ENCODE data around the gene GRIK4.
"Not testable (repeated sequence)": the region's sequence is repeated elsewhere in the genome, so short reads cannot be mapped to it uniquely, and the experiment has no call there.

GRIK4 gene, protein sequence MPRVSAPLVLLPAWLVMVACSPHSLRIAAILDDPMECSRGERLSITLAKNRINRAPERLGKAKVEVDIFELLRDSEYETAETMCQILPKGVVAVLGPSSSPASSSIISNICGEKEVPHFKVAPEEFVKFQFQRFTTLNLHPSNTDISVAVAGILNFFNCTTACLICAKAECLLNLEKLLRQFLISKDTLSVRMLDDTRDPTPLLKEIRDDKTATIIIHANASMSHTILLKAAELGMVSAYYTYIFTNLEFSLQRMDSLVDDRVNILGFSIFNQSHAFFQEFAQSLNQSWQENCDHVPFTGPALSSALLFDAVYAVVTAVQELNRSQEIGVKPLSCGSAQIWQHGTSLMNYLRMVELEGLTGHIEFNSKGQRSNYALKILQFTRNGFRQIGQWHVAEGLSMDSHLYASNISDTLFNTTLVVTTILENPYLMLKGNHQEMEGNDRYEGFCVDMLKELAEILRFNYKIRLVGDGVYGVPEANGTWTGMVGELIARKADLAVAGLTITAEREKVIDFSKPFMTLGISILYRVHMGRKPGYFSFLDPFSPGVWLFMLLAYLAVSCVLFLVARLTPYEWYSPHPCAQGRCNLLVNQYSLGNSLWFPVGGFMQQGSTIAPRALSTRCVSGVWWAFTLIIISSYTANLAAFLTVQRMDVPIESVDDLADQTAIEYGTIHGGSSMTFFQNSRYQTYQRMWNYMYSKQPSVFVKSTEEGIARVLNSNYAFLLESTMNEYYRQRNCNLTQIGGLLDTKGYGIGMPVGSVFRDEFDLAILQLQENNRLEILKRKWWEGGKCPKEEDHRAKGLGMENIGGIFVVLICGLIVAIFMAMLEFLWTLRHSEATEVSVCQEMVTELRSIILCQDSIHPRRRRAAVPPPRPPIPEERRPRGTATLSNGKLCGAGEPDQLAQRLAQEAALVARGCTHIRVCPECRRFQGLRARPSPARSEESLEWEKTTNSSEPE

DNA sequence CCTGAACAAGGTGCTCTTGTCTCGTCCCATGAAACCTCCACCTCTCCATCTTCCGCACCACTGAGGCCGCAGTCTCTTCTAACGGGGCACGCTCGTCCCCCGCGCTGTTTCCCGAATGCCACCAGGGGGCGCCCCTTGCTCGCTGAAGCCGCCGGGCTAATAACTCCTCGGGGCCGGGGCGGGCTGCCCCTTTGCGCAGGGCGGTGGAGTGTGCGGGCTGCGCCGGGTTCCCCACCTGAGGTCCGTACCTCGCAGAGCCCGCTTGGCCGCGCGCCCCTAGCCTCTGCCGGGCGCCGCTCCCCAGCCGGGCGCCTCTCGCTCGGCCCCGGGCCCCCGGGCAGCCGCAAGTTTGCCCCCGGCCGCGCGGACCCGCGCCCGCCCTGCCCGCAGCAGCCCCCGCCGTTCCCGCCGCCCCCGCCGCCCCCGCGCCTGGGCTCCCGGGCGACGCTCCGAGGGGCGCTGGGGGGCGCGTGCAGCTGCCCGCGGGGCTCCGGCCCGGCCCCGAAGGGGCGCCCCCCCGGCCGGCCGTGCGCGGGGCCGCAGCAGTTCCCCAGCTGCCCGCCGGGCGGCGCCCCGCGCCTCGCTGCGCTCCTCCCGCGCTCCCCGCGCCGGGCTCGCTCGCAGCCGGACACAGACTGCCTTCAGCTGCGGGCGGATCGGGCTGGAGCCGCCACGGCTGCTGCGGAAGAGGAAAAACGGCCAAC is at the start of gene GRIK4:
Gene GRIK4, plus strand, starts transcription at position 633 of the 704 bp plus-strand sequence. CDS start 148,571 bp downstream, outside the sequence.
- peak; percentile 63 to 67 for DNase-seq

DNA sequence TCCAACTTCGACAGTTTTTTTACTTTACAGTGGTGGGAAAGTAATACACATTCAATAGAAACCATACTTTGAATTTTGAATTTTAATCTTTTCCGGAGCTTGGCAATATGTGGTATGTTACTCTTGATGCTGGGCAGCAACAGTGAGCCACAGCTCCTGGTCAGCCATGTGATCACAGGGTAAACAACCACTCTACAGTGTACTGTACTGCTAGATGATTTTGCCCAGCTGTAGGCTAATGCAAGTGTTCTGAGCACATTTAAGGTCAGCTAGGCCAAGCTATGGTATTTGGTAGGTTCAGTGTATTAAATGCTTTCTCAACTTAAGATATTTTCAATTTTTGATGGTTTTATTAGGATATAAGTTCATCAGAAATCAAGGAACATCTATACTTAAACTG is 48.7 kb upstream of the GRIK4 start:
- DNase-seq: no peak

DNA sequence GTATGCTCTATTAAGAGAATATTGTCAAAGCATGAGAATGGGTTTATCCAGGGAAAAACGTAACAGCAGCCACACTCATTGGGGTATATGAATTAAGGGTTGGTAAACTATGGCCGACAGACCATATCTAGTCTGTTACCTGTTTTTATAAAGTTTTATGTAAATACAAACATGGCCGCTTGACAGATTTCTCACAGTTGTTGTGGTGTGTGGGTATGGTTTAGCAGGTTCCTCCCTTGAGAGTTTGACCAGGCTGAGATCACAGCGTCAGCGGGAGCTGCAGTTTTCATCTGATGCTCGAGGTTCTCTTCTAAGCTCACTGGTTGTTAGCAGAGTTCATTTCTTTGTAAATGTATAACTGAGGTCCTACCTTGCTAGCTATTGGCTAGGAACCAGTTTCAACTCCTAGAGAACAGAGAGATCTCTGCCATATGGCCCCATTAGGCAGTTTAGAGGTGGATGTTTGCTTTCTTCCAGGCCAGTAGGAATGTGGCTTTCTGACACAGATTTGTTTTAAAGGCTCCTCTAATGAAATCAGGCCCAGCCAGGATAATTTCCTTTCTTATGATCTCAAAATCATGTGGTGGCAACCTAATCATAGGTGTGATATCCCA is 45.5 kb upstream of the GRIK4 start:
- DNase-seq: no peak

DNA sequence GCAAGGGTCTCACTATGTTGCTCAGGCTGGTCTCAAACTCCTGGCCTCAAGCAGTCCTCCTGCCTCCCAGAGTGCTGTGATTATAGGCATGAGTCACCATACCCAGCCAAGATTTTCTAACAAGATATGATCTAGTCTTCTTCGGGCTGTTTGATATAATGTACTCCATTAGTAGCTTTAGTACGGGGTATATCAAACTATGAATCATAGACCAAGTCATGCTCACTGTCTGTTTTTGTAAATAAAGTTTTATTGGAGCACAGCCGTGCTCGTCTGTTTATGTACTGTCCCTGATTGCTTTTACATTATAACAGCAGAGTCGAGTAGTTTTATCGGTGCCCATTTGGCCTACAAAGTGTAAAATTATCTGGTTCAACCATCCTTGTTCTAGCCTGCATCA is 43.9 kb upstream of the GRIK4 start:
- DNase-seq: no peak

DNA sequence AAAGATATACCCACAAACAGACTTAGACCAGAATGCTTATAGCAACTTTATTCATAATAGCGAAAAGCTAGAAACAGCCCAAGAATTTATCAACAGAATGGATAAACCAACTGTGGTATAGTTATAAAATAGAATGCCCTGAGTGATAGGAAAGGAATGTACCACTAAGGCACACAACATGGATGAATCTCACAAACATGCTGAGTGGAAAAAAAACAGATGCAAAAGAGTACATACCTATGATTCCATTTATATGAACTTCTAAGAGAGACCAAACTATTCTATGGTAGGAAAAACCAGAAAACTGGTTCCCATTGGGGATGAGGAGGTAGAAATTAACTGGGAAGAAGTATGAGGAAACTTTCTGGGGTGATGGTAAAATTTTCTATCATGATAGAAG is 40.4 kb upstream of the GRIK4 start:
- no peak for DNase-seq

DNA sequence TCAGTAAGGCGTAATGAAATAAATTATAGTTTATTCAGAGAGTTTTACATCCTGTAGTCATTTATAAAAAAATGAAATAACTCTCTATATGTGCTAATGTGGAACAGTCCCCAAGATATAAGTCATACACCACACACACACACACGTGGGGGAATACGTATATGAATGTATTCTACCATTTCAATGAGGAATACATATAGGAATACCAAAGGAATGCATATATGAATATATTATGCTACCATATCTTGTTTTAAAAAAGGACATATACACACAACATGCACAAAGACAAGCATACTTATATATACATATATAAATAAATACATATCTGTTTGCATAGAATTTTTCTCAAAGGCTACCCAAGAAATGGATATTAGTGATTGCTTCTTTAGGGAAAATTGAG is 39.6 kb upstream of the GRIK4 start:
- DNase-seq: no peak

DNA sequence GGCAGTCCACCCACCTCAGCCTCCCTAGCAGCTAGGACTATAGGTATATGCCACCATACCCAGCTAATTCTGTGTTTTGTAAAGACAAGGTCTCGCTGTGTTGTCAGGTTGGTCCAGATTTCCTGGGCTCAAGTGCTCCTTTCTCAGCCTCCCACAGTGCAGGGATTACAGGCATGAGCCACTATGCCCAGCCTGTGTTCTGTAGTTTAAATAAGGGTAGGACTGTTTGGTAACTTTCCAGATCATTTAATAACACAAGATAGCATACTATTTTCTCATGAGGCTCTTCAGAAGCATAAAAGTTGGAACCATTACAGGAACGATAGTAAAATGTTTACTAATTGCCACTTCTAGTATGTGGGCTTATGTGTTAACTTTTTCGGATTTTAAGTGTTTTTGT is 38.0 kb upstream of the GRIK4 start:
- no peak for DNase-seq

DNA sequence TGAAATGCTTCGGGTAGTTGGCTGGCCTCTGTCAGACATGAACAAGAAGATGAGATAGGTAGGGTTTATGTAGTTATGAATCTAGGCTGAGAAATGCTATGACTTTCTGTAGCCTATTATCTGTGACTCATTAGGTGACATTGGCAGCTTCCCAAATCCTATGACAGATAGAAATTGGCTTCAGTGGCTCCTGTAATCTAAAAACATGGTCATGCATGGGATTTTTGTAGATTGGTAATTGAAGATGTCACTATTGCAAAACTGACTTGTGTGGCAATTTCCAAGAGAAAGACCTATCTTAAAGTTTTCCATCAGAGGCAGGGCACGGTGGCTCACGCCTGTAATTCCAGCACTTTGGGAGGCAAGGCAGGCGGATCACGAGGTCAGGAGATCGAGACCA is 29.4 kb upstream of the GRIK4 start:
- DNase-seq: no peak

DNA sequence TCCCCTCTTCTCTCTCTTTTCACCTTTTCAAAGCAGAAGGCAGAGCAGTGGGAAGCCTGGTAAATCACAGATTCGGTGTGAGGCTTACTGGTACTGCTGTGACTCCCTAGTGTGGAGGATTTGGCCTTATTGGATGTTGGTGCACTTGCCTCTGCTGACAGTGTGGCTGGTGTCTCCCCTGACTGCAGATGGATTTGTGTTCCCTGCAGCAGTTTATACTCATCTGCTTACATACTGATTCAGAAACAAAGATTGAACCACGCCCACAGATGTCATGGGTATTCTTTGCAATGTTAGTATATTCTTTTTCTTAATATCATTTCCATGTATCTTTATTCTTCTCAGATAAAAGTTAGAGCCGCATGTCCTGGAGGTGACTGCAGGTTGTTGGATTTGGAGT is 26.8 kb upstream of the GRIK4 start:
- DNase-seq: no peak

DNA sequence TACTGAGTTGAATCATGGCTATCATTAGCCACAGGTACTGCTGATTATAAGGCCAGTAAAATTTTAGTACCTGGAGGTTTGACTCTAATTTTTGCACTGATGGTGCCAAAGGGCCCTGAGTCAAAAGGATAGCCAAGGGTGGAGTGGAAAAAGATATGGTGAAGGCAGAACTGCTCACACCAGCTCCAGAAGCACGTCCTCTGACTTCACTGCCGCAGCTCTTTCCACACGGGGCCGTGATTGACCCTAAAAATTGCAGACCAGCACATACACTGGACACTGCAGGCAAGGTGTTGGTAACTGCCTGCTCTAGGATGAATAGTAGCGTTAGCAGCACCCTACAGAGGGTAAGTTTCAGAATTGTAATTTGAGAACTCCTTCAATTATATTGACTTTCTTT is 25.4 kb upstream of the GRIK4 start:
- no peak for DNase-seq

DNA sequence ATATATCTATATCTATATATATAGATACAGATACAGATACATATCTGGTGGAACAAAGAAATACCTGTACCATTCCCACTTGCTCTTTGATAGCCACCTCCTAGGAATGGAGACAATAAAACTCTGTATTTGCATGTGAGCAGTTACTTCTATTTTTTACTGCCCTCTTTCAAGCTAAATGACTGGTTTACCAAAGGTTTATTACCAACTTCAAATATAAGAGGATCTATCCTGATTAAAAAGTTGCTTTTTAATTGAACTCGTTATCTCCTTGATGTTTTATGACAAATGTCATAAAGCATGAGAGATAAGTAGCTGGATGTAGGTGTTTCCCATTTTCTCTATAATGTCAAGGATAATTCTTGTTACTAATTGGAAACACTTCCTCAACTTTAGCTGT is 21.7 kb upstream of the GRIK4 start:
- DNase-seq: no peak

DNA sequence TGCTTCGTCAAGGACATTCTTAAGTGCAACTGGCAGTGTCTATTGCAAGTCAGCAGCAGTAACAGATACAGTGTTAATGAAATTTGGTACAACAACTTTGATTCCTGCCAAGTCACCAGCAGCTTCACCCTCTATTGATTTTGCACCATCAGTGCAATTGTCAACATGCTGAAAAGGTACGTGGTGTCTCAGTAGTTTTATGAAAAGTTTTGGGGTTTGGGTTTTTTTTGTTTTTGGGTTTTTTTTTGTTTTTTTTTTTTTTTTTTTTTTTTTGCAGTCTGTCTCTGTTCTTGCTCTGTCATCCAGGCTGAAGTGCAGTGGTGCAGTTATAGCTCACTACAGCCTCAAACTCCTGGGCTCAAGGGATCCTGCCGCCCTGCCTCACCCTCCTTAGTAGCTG is 19.1 kb upstream of the GRIK4 start:
- DNase-seq: no peak

DNA sequence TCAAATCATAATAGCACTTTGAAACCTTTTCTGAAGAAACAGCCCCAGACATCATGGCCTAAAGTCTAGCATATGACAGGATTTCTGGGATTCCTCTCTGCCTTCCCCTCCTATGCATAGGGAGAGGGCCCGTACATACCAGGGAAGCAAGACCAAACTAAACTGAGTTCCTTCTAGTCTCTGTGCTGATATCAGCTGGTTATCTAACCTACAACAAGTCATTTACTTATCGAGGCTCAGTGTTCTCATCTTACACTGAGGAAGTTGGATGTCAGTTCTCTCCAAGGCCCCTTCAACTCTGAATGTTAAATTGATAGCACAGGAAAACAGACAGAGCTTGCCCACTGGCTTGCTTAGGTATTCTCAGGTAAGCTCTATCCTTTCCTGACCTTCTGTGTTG is 17.0 kb upstream of the GRIK4 start:
- DNase-seq: no peak

DNA sequence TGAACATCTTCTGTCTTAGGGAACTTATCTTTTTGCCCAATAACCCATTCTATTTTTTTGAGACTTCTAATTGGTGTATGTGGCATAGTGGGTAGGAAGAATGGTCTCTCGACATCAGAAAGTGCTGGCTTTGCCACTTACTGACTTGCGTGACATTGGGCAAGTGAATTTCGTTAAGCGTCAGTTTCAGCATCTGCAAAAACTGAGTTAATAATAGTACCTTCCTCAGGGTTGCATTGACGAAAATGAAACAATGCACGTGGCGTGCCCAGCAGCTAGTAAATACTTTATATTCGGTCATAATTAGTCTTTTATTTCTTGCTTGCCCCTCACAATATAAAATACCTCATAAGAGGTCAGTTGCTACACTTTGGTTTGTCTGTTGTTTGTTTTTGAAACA is 12.5 kb upstream of the GRIK4 start:
- DNase-seq: no peak

DNA sequence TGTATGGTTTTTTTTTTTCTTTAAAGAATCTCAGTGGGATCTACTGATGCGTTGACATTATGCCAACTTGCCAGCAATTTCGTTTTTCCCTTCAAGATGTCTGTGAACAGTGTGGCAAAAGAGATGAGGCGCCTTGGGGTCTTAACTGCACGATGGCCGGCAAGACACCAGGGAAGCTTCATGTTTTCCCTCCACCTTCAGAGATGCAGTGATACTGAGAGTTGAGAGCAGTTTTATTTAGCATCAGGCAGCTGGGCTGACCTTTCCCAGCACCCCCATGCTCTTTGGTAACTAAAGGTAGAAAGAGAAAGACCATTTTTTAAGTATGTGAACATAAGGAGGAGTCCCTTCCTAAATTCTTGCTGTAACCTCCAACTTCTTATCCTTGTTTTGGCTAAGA is 11.7 kb upstream of the GRIK4 start:
- DNase-seq: no peak

DNA sequence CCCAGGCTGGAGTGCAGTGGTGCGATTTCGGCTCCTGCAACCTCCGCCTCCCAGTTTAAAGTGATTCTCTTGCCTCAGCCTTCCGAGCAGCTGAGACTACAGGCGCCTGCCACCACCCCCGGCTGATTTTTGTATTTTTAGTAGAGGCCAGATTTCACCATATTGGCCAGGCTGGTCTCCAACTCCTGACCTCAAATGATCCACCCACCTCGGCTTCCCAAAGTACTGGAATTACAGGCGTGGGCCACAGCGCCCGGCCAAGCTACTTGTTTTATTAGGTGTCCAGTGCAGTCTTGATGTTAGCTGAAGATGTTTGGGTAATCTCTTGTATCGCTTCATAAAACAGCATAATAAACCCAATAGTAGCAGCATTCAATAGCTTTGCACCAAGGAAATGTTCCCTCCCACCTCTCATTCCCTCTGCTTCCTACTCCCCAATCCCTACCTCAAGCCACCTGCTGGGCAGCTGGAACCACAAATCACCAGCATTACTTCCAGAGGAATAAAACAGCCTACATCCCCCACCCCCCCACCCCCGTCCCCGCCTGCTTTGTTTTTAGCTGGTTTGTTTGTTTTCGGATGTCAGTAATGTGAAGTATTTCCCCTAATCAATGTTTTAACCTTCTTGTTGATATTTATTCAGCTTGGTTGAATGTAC is 11.0 kb upstream of the GRIK4 start:
- no peak for DNase-seq

DNA sequence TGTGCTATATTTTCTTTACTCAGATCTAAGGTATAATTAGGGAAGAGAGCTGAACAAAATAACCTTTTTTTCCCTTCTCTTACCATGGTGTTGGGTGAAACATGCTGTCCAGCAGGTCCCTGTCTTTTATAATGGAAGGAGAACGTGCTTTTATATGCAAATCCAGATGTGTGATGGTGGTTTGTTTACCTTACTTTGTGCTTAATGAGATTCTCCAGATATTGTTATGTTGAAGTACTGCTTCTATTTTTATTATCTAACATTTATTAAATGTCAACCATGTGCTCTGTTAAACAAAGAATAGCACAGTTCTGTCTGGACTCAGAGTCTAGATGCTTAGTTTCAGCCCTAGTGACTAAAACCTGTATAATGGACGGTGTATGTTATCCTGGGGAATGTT is 10.1 kb upstream of the GRIK4 start:
- DNase-seq: no peak

DNA sequence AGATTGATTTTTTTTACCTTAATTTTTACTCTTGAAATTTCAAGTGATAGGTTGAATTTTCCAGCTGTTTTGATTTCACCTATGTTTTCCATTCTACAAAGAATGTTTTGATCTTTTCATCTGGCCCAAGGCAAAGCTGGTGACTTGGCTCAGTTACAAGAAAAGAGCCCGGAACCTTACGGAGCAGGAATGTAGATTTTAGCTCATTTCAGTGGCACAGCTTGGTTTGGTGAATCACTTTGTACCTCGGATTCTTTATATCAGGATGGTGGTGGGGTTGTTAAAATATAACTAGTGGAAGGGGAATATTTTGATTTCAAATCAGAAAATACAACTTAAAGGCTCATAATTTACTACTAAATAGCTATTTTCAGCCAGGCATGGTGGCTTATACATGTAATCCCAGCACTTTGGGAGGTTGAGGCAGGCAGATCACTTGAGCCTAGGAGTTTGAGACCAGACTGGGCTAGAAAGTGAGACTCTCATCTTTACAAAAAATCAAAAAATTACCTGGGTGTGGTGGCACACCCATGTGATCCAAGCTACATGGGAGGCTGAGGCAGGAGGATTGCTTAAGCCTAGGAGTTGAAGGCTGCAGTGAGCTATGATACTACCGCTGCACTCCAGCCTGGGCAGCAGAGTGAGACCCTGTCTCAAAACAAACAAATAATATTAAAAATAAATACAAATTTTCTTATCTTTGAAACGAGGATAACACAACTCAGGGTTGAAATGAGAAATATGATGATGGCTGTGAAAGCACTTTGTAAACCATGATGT is 9.4 kb upstream of the GRIK4 start:
- no peak for DNase-seq

DNA sequence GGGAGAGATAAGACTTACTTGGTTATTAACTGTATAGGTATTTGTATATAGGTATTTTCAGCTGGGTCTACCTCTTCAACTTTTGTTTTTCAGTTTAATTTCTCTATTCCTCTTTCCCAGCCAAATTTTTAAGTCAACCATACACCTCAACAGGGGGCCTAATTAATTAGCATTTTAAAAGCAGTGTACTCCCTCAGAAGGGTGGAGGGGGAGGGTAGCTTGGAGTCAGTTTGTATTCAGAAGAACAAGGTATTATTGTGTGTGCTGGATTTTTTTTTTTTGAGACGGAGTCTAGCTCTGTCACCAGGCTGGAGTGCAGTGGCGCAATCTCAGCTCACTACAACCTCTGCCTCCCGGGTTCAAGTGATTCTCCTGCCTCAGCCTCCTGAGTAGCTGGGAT is 8.0 kb upstream of the GRIK4 start:
- DNase-seq: not testable (repeated sequence)

DNA sequence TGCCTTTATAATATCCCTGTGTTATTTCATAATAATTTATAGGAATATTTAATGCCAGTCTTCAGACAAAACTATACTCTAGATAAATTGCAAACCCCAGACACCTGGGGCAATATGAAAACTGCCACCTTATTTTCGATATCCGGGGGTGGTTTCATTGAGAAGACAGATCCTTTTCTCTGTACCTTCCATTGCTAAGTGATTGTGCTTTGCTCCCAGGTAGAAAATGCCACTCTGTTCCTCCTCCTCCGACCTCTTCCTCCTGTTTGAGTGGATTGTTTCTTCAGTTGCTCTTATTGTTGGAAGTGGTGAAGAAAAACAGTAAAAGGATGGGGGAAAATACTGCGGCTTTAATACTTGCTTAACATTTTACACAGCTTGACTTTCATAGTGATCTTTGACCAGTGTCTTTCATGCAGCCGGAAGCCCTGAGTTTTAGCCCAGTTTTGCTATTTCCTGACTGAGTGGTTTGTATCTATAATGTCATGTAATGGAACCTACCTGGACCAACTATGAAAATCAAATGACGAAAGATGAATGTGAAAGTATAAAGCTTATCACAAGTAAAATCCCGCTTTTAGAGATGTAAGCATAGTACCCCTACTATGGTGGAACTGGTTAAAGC is 5.6 kb upstream of the GRIK4 start:
- DNase-seq: no peak
